ENCODE results near the gene MYO6.

The MYO6 gene

DNA sequence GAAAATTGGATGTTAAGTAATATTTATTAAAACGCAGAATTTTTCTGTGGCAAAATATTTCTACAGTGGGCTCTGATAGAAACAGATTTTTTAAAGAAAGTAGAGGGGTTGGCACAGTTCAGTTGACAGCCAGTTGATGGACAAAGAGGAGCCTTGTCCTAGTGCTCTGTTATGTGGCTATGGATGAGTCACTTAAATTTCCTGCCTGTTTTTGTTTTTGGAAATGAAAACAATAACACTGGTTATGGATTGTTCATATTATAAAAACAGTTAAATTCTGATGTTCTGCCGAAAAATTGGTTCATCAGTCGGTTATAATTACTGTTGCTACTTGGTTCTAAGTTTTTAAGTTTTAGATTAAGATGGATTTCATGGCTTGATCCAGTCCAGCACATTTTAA, 42.8 kb downstream of the MYO6 start:
- no peaks in the 10 kb centered on the region for H3K27me3 ChIP-seq (ENCODE audit: insufficient read depth, insufficient read length)
- H3K4me1 ChIP-seq (ENCODE audit: insufficient read depth, insufficient read length), result no peaks in the 10 kb centered on the region
- no peaks in the 10 kb centered on the region for H3K9me3 ChIP-seq (ENCODE audit: insufficient read depth, low read length)
- no peak overlapping the region for H3K9ac ChIP-seq (ENCODE audit: insufficient read length, low read depth)
- TF ChIP-seq SUZ12 (IDR thresholded peaks at IDR 0.05; ENCODE audit: extremely low read depth, insufficient read depth, insufficient read length), result no peak
- no peak for TF ChIP-seq YY1 (IDR thresholded peaks at IDR 0.05; ENCODE audit: insufficient read depth, insufficient read length)
- no peak for TF ChIP-seq ZNF274 (IDR thresholded peaks at IDR 0.05; ENCODE audit: low read depth, low read length)
- no peak overlapping the region for H3K4me3 ChIP-seq (ENCODE audit: insufficient read length, low read depth)
- DNase-seq (ENCODE audit: low read depth, low spot score), result no peak
- H3K36me3 ChIP-seq (ENCODE audit: insufficient read depth, insufficient read length, low read length), result no peaks in the 10 kb centered on the region

DNA sequence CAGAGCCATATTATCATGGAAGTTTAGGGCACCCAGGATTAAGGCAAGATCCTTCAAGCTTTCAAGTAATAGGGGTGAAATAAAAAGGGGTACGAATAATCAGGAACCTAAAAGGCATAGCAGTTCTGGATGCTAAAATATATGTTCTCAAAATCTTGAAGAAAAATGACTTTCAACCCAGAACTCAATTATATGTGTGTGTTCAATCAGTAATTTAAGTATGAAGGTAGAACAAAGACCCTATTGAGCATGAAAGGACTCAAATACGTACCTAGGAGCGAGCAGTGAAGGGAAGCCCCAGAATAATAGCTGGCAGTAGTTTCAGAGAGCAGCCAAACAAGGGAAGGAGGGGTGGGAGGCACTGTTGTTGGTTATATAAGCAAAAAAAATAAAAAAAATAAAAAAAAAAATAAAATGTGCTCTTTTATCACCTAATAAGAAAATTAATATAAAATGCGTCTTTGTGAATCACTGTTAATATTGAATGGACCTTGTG, 45.4 kb downstream of the MYO6 start:
- H3K4me3 ChIP-seq (ENCODE audit: insufficient read length, low read depth), result no peak overlapping the region
- H3K27me3 ChIP-seq (ENCODE audit: insufficient read depth, insufficient read length), result no peaks in the 10 kb centered on the region
- no peak for TF ChIP-seq YY1 (IDR thresholded peaks at IDR 0.05; ENCODE audit: insufficient read depth, insufficient read length)
- no peak for TF ChIP-seq SUZ12 (IDR thresholded peaks at IDR 0.05; ENCODE audit: extremely low read depth, insufficient read depth, insufficient read length)
- TF ChIP-seq ZNF274 (IDR thresholded peaks at IDR 0.05; ENCODE audit: low read depth, low read length), result no peak
- H3K36me3 ChIP-seq (ENCODE audit: insufficient read depth, insufficient read length, low read length), result no peaks in the 10 kb centered on the region
- no peaks in the 10 kb centered on the region for H3K4me1 ChIP-seq (ENCODE audit: insufficient read depth, insufficient read length)
- H3K9me3 ChIP-seq (ENCODE audit: insufficient read depth, low read length), result no peaks in the 10 kb centered on the region
- no peak for DNase-seq (ENCODE audit: low read depth, low spot score)
- no peak overlapping the region for H3K9ac ChIP-seq (ENCODE audit: insufficient read length, low read depth)

DNA sequence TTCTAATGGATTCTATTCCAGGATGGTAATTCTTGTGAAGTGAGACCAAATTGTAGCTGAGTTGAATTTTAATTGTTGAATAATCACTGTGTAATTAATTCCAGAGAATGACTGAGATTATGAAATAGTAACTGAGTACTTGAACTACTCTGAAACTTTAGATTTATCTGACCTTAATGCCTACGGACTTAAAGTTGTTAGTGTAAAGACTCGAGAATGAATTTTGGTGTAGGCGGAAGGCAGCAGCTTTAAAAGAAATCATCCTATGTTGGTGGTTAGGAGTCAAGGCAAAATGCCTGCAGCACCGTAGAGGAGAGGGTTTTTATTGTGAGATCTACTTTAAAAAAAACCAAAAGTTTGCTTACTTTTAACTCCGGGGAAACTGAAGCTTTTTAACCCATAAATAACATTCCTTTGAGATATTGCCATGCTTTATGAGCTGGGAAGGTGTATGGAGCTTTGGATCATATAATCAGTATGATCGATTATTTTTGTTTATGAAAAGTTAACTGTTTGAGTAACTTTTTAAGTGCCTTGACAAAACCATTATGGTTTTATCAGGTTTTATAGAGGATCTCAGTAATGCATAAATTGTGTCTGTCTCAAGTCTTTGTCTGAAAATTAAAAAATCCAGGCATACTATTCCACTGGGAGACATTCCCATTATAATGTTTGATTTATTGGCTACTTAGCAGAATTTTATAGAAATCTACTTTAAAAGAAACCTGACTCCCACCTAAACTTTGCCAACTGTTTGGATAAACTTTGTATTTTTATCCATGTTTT, 46.1 kb downstream of the MYO6 start:
- Histone ChIP-seq H3K36me3 (ENCODE audit: insufficient read depth, insufficient read length, low read length) (no peaks in the 10 kb centered on the region), H3K4me3 (ENCODE audit: insufficient read length, low read depth) (no peak overlapping the region), H3K9me3 (ENCODE audit: insufficient read depth, low read length) (no peaks in the 10 kb centered on the region), H3K27me3 (ENCODE audit: insufficient read depth, insufficient read length) (no peaks in the 10 kb centered on the region), H3K9ac (ENCODE audit: insufficient read length, low read depth) (no peak overlapping the region), H3K4me1 (ENCODE audit: insufficient read depth, insufficient read length) (no peaks in the 10 kb centered on the region)
- DNase-seq (ENCODE audit: low read depth, low spot score), result no peak
- TF ChIP-seq SUZ12 (IDR thresholded peaks at IDR 0.05; ENCODE audit: extremely low read depth, insufficient read depth, insufficient read length), result no peak

DNA sequence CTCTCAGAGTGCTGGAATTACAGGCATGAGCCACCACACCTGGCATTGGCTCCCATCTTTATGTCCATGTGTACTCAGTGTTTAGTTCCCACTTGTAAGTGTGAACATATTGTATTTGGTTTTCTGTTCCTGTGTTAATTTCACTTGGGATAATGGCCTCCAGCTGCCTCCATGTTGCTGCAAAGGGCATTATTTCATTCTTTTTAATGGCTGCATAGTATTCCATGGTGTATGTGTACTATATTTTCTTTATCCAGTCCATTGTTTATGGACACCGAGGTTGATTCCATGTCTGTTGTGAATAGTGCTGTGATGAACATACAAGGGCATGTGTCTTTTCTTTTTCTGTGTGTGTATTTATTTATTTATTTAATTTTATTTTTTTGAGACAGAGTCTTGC, 47.7 kb downstream of the MYO6 start:
- no peaks in the 10 kb centered on the region for H3K36me3 ChIP-seq (ENCODE audit: insufficient read depth, insufficient read length, low read length)
- no peaks in the 10 kb centered on the region for H3K4me1 ChIP-seq (ENCODE audit: insufficient read depth, insufficient read length)
- H3K27me3 ChIP-seq (ENCODE audit: insufficient read depth, insufficient read length), result no peaks in the 10 kb centered on the region
- no peak overlapping the region for H3K9ac ChIP-seq (ENCODE audit: insufficient read length, low read depth)
- TF ChIP-seq YY1 (IDR thresholded peaks at IDR 0.05; ENCODE audit: insufficient read depth, insufficient read length) (no peak), ZNF274 (IDR thresholded peaks at IDR 0.05; ENCODE audit: low read depth, low read length) (no peak), SUZ12 (IDR thresholded peaks at IDR 0.05; ENCODE audit: extremely low read depth, insufficient read depth, insufficient read length) (no peak)
- DNase-seq (ENCODE audit: low read depth, low spot score), result no peak
- no peaks in the 10 kb centered on the region for H3K9me3 ChIP-seq (ENCODE audit: insufficient read depth, low read length)
- H3K4me3 ChIP-seq (ENCODE audit: insufficient read length, low read depth), result no peak overlapping the region

DNA sequence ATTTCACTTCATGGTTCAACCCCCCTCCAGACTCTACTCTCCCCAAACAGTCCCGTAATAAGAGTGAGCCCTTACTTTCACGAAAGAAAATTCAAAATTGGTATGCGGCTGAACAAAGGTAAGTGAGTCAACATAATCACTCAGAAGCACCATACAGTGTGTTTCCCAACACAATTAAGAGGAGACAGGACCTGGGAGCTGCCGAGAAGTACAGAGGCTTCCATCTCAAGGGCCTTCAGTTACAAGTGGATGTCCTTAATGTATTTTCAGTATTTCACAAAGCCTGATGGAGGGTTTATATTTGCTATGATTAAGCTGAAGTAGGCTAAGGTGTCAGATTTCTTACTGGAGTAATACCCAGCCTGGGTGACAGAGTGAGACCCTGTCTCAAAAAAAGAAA, 51.1 kb downstream of the MYO6 start:
- TF ChIP-seq YY1 (IDR thresholded peaks at IDR 0.05; ENCODE audit: insufficient read depth, insufficient read length) (no peak), SUZ12 (IDR thresholded peaks at IDR 0.05; ENCODE audit: extremely low read depth, insufficient read depth, insufficient read length) (no peak), ZNF274 (IDR thresholded peaks at IDR 0.05; ENCODE audit: low read depth, low read length) (no peak)
- Histone ChIP-seq H3K9me3 (ENCODE audit: insufficient read depth, low read length) (no peaks in the 10 kb centered on the region), H3K9ac (ENCODE audit: insufficient read length, low read depth) (no peak overlapping the region), H3K4me3 (ENCODE audit: insufficient read length, low read depth) (no peak overlapping the region), H3K36me3 (ENCODE audit: insufficient read depth, insufficient read length, low read length) (no peaks in the 10 kb centered on the region), H3K27me3 (ENCODE audit: insufficient read depth, insufficient read length) (no peaks in the 10 kb centered on the region), H3K4me1 (ENCODE audit: insufficient read depth, insufficient read length) (no peaks in the 10 kb centered on the region)
- no peak for DNase-seq (ENCODE audit: low read depth, low spot score)

DNA sequence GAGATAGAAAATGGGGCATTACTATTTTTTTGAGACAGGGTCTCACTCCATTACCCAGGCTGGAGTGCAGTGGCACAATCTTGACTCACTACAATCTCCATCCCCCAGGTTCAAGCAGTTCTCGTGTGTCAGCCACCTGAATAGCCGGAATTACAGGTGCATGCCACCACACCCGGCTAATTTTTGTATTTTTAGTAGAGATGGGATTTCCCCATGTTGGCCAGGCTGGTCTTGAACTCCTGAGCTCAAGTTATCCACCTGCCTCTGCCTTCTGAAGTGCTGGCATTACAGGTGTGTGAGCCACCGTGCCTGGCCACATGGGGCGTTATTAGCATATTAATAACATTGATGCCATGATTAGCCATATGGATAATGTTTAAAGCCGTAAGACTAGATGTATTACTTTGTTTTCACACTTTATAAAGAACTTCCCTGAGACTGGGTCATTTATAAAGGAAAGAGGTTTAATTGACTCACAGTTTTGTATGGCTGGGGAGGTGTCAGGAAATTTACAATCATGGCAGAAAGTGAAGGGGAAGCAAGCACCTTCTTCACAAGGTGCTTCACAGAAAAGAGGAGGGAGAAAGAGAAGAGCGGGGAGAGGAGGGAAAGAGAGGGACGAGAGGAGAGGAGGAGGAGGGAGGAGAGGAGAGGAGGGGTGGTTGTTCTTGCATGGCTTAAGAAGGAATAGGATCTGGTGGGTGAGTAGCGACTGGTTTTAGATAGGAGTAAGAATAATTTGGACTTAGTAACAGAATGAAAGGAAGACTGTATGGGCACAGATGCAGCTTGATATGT, 51.9 kb downstream of the MYO6 start:
- H3K36me3 ChIP-seq (ENCODE audit: insufficient read depth, insufficient read length, low read length), result no peaks in the 10 kb centered on the region

DNA sequence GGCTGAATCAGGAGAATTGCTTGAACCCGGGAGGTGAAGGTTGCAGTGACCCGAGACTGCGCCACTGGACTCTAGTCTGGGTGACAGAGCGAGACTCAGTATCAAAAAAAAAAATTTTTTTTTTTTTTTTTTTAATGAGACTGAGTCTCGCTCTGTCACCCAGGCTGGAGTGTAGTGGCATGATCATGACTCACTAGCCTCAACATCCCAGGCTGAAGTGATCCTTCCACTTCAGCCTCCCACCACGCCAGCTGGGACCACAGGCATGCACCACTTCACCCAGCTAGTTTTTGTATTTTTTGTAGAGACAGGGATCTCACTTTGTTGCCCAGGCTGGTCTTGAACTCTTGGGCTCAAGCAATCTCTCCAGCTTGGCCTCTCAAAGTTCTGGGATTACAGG, 53.3 kb downstream of the MYO6 start:
- Histone ChIP-seq H3K9me3 (ENCODE audit: insufficient read depth, low read length) (0 out of 2 replicates have a peak, but pooled peaks cover 4% of the 10 kb centered on the region), H3K4me1 (ENCODE audit: insufficient read depth, insufficient read length) (no peaks in the 10 kb centered on the region), H3K36me3 (ENCODE audit: insufficient read depth, insufficient read length, low read length) (no peaks in the 10 kb centered on the region), H3K9ac (ENCODE audit: insufficient read length, low read depth) (no peak overlapping the region), H3K4me3 (ENCODE audit: insufficient read length, low read depth) (no peak overlapping the region), H3K27me3 (ENCODE audit: insufficient read depth, insufficient read length) (no peaks in the 10 kb centered on the region)
- TF ChIP-seq SUZ12 (IDR thresholded peaks at IDR 0.05; ENCODE audit: extremely low read depth, insufficient read depth, insufficient read length), result no peak
- no peak for TF ChIP-seq YY1 (IDR thresholded peaks at IDR 0.05; ENCODE audit: insufficient read depth, insufficient read length)
- TF ChIP-seq ZNF274 (IDR thresholded peaks at IDR 0.05; ENCODE audit: low read depth, low read length), result no peak
- no peak for DNase-seq (ENCODE audit: low read depth, low spot score)

More for the DNA sequence above, 51.9 kb downstream of the MYO6 start:
- Histone ChIP-seq H3K9me3 (ENCODE audit: insufficient read depth, low read length) (no peaks in the 10 kb centered on the region), H3K4me3 (ENCODE audit: insufficient read length, low read depth) (no peak overlapping the region), H3K9ac (ENCODE audit: insufficient read length, low read depth) (no peak overlapping the region), H3K27me3 (ENCODE audit: insufficient read depth, insufficient read length) (no peaks in the 10 kb centered on the region), H3K4me1 (ENCODE audit: insufficient read depth, insufficient read length) (no peaks in the 10 kb centered on the region)
- TF ChIP-seq ZNF274 (IDR thresholded peaks at IDR 0.05; ENCODE audit: low read depth, low read length) (no peak), SUZ12 (IDR thresholded peaks at IDR 0.05; ENCODE audit: extremely low read depth, insufficient read depth, insufficient read length) (no peak), YY1 (IDR thresholded peaks at IDR 0.05; ENCODE audit: insufficient read depth, insufficient read length) (no peak)
- DNase-seq (ENCODE audit: low read depth, low spot score), result no peak
